ENCODE data around the gene GPC5. TPM values are rescaled to one million over a fixed set of nuclear protein-coding genes. Genes with fewer than 3 reads are reported as not detected.

GPC5 gene
- total and polyA plus RNA-seq, 2 of the 8 experiments (the other 6 are each of a cell fraction or from before 2014, with no cell fraction given) = 0.20 to 0.39 TPM

- no peak for TF ChIP-seq RNF2 (IDR thresholded peaks at IDR 0.05; ENCODE audit: borderline replicate concordance, low read depth, low read length, missing control alignments, poor library complexity, severe bottlenecking)
- TF ChIP-seq NRF1 (IDR thresholded peaks at IDR 0.05; ENCODE audit: low read depth, low read length) = no peak
- TF ChIP-seq RAD21 (IDR thresholded peaks at IDR 0.05 in 1 of 2, conservative IDR thresholded peaks at IDR 0.05 in 1 of 2; ENCODE audit: low read depth in 2 of 2, low read length in 2 of 2) = no peak
- TF ChIP-seq CBX8 (IDR thresholded peaks at IDR 0.05; ENCODE audit: borderline replicate concordance, low read depth, low read length) = no peak
Measured at GRCh38 chr13:91356919-91357612, 41.4 kb upstream of the GPC5 start (continued).

Data from H1 (cell line).